Gastroesophageal sphincter (tissue), 3 donors: ENCODE results near the gene KHNYN.

Source experiments
- EP300 ChIP-seq: sonication (generic); formaldehyde crosslinking; IDR thresholded peaks from one replicate; pipeline ENCODE4 v1.6.1; 2017; ENCODE audit warnings: antibody characterized with exemption, mild to moderate bottlenecking
- POLR2A ChIP-seq, 2 donors: fragments of 450-650 bp; IDR thresholded peaks; one replicate each; pipeline ENCODE4 v1.6.1; 2017; ENCODE audit warnings: antibody characterized with exemption in 2 of 2, mild to moderate bottlenecking in 2 of 2, moderate library complexity in 1 of 2
- TF ChIP-seq, protein P1 (sequence below), 4 experiments: fragments of 200-600 bp in 2 of 4; fragments of 450-650 bp in 2 of 4; sonication (generic) in 1 of 4; IDR thresholded peaks; one replicate each; pipeline ENCODE4 v1.5.1; 2017 to 2019; ENCODE audit warnings: antibody characterized with exemption in 4 of 4, mild to moderate bottlenecking in 2 of 4, moderate library complexity in 2 of 4

DNA sequence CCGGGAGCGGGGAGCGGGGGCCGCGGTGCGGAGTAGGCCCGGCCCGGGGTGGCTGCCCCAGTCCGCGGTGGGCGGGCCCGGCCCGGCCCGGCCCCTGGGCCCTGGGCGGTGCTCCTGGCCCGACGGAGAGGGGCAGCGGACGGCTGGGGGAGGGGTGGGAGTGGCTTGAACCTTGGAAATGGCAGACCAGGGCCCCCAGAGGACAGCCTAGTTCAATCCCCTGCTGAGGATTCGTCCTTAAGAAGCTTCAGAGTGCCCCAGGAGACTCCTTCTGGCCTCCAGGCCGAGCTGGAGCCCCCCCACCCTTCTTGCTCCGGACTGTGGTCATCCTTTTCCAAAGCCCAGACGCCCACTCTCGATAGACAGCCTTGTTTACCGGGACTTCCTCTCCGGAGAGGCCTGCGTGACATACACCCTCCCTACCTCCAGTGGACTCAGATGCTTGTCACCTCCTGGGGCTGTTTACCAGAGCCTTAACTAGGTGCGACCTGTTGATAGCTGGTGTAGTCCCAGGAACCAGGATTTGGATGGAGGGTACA is 458 bp downstream of the KHNYN start:
- TF ChIP-seq, protein P1, sequence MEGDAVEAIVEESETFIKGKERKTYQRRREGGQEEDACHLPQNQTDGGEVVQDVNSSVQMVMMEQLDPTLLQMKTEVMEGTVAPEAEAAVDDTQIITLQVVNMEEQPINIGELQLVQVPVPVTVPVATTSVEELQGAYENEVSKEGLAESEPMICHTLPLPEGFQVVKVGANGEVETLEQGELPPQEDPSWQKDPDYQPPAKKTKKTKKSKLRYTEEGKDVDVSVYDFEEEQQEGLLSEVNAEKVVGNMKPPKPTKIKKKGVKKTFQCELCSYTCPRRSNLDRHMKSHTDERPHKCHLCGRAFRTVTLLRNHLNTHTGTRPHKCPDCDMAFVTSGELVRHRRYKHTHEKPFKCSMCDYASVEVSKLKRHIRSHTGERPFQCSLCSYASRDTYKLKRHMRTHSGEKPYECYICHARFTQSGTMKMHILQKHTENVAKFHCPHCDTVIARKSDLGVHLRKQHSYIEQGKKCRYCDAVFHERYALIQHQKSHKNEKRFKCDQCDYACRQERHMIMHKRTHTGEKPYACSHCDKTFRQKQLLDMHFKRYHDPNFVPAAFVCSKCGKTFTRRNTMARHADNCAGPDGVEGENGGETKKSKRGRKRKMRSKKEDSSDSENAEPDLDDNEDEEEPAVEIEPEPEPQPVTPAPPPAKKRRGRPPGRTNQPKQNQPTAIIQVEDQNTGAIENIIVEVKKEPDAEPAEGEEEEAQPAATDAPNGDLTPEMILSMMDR (IDR thresholded peaks at IDR 0.05), result peak in 1 of 4 experiments; percentile 7
- TF ChIP-seq POLR2A (IDR thresholded peaks at IDR 0.05), result no peak
- TF ChIP-seq EP300, result no peak
